ENCODE data around the gene ABCG8.

GRCh38 chr2:43825841-43826240 is 12.9 kb upstream of the ABCG8 start:
- TF ChIP-seq CTCF (IDR thresholded peaks at IDR 0.05) (no peak), POLR2A (IDR thresholded peaks at IDR 0.05) (no peak)
